Neural progenitor cell (in vitro differentiated cells): ENCODE measurements around the gene PRKCA. TPM values are rescaled to one million over a fixed set of nuclear protein-coding genes. Genes with fewer than 3 reads are reported as not detected.

ENCODE experiments used
- DNase-seq: peaks from one replicate; pipeline ENCODE4 v3.0.0-alpha.2; 2016; ENCODE audit warnings: low spot score
- H2AFZ ChIP-seq: fragments of 200-600 bp; sonication (generic); replicated peaks from 2 replicates; pipeline ENCODE4 v1.6.1; 2016; ENCODE audit warnings: antibody characterized with exemption
- H3F3A ChIP-seq: fragments of 200-600 bp; sonication (generic); 2 replicates; pipeline ENCODE4 v1.6.1; 2016; ENCODE audit warnings: antibody characterized with exemption, low read depth
- H3K27ac ChIP-seq: fragments of 200-600 bp; sonication (generic); 2 replicates; pipeline ENCODE4 v1.5.1; 2016; ENCODE audit warnings: mild to moderate bottlenecking
- H3K27me3 ChIP-seq: fragments of 200-600 bp; sonication (generic); 2 replicates; pipeline ENCODE4 v1.6.1; 2016; ENCODE audit warnings: mild to moderate bottlenecking, moderate library complexity
- H3K36me3 ChIP-seq: fragments of 200-600 bp; sonication (generic); 2 replicates; pipeline ENCODE4 v1.5.1; 2016
- H3K4me1 ChIP-seq: fragments of 200-600 bp; sonication (generic); 2 replicates; pipeline ENCODE4 v1.6.1; 2016; ENCODE audit warnings: mixed run types
- H3K4me2 ChIP-seq: fragments of 200-600 bp; sonication (generic); 2 replicates; pipeline ENCODE4 v1.6.1; 2016
- H3K4me3 ChIP-seq: fragments of 200-600 bp; sonication (generic); 2 replicates; pipeline ENCODE4 v1.5.1; 2016
- H3K79me2 ChIP-seq: fragments of 200-600 bp; sonication (generic); 2 replicates; pipeline ENCODE4 v1.6.1; 2016; ENCODE audit warnings: low read depth
- H3K9ac ChIP-seq: fragments of 200-600 bp; sonication (generic); 2 replicates; pipeline ENCODE4 v1.6.1; 2016
- H3K9me3 ChIP-seq: fragments of 200-600 bp; sonication (generic); 2 replicates; pipeline ENCODE4 v1.5.1; 2016; ENCODE audit warnings: low read depth
- H4K20me1 ChIP-seq: fragments of 200-600 bp; sonication (generic); 2 replicates; pipeline ENCODE4 v1.6.1; 2016; ENCODE audit warnings: low read depth
- H3K27ac Mint-ChIP-seq: 3 replicates; pipeline ENCODE4 v1.8.0; 2021; ENCODE audit warnings: mixed read lengths
- H3K27me3 Mint-ChIP-seq: 2 replicates; pipeline ENCODE4 v1.8.0; 2022; ENCODE audit warnings: low read depth, mild to moderate bottlenecking, inconsistent platforms, moderate library complexity, mixed read lengths; ENCODE audit not compliant: insufficient read depth
- H3K36me3 Mint-ChIP-seq: 3 replicates; pipeline ENCODE4 v1.8.0; 2021; ENCODE audit warnings: mixed read lengths
- H3K4me1 Mint-ChIP-seq: 3 replicates; pipeline ENCODE4 v1.8.0; 2021; ENCODE audit warnings: mixed read lengths
- H3K4me3 Mint-ChIP-seq: 3 replicates; pipeline ENCODE4 v1.8.0; 2021; ENCODE audit warnings: mild to moderate bottlenecking, moderate library complexity, mixed read lengths
- H3K9me3 Mint-ChIP-seq: 3 replicates; pipeline ENCODE4 v1.8.0; 2020; ENCODE audit warnings: mixed read lengths
- EZH2 ChIP-seq: fragments of 200-600 bp; sonication (generic); IDR thresholded peaks from 2 replicates; pipeline ENCODE4 v1.6.1; 2017; ENCODE audit warnings: antibody characterized with exemption, mild to moderate bottlenecking, moderate library complexity
- EZH2phosphoT487 ChIP-seq: fragments of 200-600 bp; sonication (generic); IDR thresholded peaks from 2 replicates; pipeline ENCODE4 v1.6.1; 2017; ENCODE audit warnings: antibody characterized with exemption
- total RNA-seq: library from RNA; depleted of rRNA; stranded (reverse); fragments of >200 nt; gene quantifications from 2 replicates; pipeline ENCODE4 v1.2.3, GENCODE V29; 2015; ENCODE audit warnings: low replicate concordance
- TF ChIP-seq, protein P1 (sequence below): fragments of 200-600 bp; sonication (generic); IDR thresholded peaks from 2 replicates; pipeline ENCODE4 v1.5.1; 2017; ENCODE audit warnings: antibody characterized with exemption, mild to moderate bottlenecking

The PRKCA gene
- total RNA-seq, 1 donor from 2014 or later = 2.1 TPM

DNA sequence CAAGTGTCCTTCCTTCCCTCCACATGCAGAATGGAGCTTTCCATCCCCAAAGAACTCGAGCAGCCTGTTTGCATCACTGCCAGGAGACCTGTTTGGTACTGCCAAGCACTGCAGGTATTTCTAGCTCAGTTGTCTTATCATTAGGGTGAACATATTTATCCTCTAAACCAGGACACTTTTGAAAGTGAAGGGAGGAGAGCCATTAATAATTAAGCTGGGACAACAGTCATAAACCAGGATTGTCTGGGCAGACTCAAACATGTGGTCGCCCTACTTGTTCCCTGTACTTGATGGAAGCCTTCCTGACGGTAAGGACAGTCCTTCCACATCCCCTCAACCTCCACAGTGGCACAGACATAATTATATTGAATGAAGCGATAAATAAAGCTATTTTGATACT, 67.4 kb downstream of the PRKCA start:
- Mint-ChIP-seq H3K36me3 (peaks cover 2% of the 10 kb centered on the region), H3K4me3 (no peak overlapping the region), H3K9me3 (no peaks in the 10 kb centered on the region), H3K27me3 (peaks cover 14% of the 10 kb centered on the region), H3K4me1 (peaks cover 37% of the 10 kb centered on the region), H3K27ac (no peak overlapping the region)
- Histone ChIP-seq H3K36me3 (no peaks in the 10 kb centered on the region), H3K4me2 (no peak overlapping the region), H3K27ac (no peak overlapping the region), H4K20me1 (peaks cover 25% of the 10 kb centered on the region), H3K79me2 (no peaks in the 10 kb centered on the region), H3K27me3 (peaks cover 60% of the 10 kb centered on the region), H3K4me1 (peaks cover 39% of the 10 kb centered on the region), H3K9ac (no peak overlapping the region), H3K9me3 (no peaks in the 10 kb centered on the region), H2AFZ (no peak overlapping the region), H3K4me3 (no peak overlapping the region), H3F3A (peaks cover 21% of the 10 kb centered on the region)
- TF ChIP-seq EZH2 = no peak
- TF ChIP-seq, protein P1, sequence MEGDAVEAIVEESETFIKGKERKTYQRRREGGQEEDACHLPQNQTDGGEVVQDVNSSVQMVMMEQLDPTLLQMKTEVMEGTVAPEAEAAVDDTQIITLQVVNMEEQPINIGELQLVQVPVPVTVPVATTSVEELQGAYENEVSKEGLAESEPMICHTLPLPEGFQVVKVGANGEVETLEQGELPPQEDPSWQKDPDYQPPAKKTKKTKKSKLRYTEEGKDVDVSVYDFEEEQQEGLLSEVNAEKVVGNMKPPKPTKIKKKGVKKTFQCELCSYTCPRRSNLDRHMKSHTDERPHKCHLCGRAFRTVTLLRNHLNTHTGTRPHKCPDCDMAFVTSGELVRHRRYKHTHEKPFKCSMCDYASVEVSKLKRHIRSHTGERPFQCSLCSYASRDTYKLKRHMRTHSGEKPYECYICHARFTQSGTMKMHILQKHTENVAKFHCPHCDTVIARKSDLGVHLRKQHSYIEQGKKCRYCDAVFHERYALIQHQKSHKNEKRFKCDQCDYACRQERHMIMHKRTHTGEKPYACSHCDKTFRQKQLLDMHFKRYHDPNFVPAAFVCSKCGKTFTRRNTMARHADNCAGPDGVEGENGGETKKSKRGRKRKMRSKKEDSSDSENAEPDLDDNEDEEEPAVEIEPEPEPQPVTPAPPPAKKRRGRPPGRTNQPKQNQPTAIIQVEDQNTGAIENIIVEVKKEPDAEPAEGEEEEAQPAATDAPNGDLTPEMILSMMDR = no peak
- no peak for TF ChIP-seq EZH2phosphoT487
- no peak for DNase-seq

DNA sequence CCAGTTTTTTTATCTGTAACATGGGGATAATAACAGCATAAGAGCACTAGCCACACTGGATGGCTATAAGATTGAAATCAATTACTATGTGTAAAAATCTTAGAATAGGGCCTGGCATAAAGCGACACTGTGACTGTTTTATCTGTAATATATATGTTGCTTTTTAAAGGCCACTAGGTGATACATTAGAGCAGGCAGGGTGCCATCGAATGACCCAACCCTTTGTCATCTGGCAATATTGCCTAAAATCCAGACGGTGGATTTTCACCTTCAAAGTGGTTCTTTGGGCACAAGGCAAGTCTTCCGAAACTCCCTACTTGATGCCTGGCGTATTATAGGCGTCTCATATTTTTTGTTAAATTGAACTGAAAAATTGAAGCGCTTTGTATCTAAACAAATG, 69.1 kb downstream of the PRKCA start:
- no peak for DNase-seq
- H3F3A ChIP-seq = peaks cover 15% of the 10 kb centered on the region
- peaks cover 9% of the 10 kb centered on the region for H4K20me1 ChIP-seq
- Mint-ChIP-seq H3K27ac (no peak overlapping the region), H3K4me1 (peaks cover 32% of the 10 kb centered on the region), H3K4me3 (no peak overlapping the region), H3K36me3 (peaks cover 2% of the 10 kb centered on the region), H3K9me3 (no peaks in the 10 kb centered on the region), H3K27me3 (peaks cover 25% of the 10 kb centered on the region)
- TF ChIP-seq, protein P1 = no peak
- TF ChIP-seq EZH2phosphoT487 (no peak), EZH2 (no peak)
- H3K27ac ChIP-seq = no peak overlapping the region
- H2AFZ ChIP-seq = no peak overlapping the region
- no peaks in the 10 kb centered on the region for H3K79me2 ChIP-seq
- H3K9ac ChIP-seq = no peak overlapping the region
- peaks cover 45% of the 10 kb centered on the region for H3K27me3 ChIP-seq
- no peak overlapping the region for H3K4me2 ChIP-seq
- H3K4me1 ChIP-seq = peaks cover 22% of the 10 kb centered on the region
- no peaks in the 10 kb centered on the region for H3K9me3 ChIP-seq
- H3K4me3 ChIP-seq = no peak overlapping the region
- H3K36me3 ChIP-seq = no peaks in the 10 kb centered on the region

DNA sequence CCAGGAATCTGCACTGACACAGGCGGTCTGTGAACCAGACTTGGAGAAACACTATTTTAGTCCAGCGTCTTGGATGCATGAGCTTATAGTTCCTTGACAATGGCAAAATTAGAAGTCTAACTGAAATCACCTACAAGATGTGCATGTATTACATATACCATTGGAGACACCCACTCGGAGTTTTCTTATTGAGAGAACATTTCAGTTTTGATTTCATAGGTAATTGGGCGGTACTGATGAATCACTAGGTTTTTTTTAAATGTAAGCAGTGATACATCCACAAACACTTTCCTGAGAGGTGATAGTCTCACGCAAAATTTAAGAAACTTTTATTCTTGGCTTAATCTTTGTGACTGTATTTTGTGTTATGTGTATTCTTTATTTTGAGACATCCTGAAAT, 69.8 kb downstream of the PRKCA start:
- DNase-seq = no peak
- no peak overlapping the region for H3K27ac ChIP-seq
- H3K36me3 Mint-ChIP-seq = peaks cover 2% of the 10 kb centered on the region

DNA sequence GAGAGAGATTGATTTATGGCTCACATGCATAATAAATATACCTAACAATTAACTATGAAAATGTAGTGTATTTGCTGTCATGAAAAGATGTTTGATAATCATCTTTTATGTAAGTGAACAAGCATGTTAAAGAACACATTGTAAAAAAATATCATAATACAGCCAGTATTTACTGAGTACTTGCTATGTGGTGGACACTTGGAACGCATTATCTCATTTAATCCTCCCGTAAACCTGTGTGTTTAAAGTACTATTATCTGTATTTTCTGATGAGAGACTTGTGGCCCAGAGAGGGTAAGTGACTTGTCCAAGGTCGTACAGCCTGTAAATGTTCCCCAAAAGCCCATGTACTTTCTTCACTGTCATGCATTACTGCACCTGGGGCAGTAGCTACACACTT, 70.7 kb downstream of the PRKCA start:
- Histone ChIP-seq H3K27me3 (peaks cover 30% of the 10 kb centered on the region), H3K9me3 (no peaks in the 10 kb centered on the region), H3K79me2 (no peaks in the 10 kb centered on the region), H3K9ac (no peak overlapping the region), H3K4me2 (no peak overlapping the region), H2AFZ (no peak overlapping the region), H4K20me1 (peaks cover 8% of the 10 kb centered on the region), H3K27ac (no peak overlapping the region), H3K36me3 (no peaks in the 10 kb centered on the region), H3K4me3 (no peak overlapping the region), H3K4me1 (peaks cover 17% of the 10 kb centered on the region), H3F3A (peaks cover 15% of the 10 kb centered on the region)
- H3K27me3 Mint-ChIP-seq = peaks cover 23% of the 10 kb centered on the region
- no peak for TF ChIP-seq EZH2phosphoT487
- TF ChIP-seq, protein P1 = no peak
- no peak for TF ChIP-seq EZH2
- H3K36me3 Mint-ChIP-seq = peaks cover 2% of the 10 kb centered on the region
- peaks cover 29% of the 10 kb centered on the region for H3K4me1 Mint-ChIP-seq
- DNase-seq = no peak
- H3K27ac Mint-ChIP-seq = no peak overlapping the region
- H3K4me3 Mint-ChIP-seq = no peak overlapping the region
- H3K9me3 Mint-ChIP-seq = no peaks in the 10 kb centered on the region

More for the DNA sequence above, 69.8 kb downstream of the PRKCA start:
- Histone ChIP-seq H3F3A (peaks cover 15% of the 10 kb centered on the region), H3K4me3 (no peak overlapping the region), H3K4me1 (peaks cover 17% of the 10 kb centered on the region), H4K20me1 (peaks cover 8% of the 10 kb centered on the region), H3K79me2 (no peaks in the 10 kb centered on the region), H3K9me3 (no peaks in the 10 kb centered on the region), H3K9ac (no peak overlapping the region), H3K36me3 (no peaks in the 10 kb centered on the region), H3K4me2 (no peak overlapping the region), H2AFZ (no peak overlapping the region), H3K27me3 (peaks cover 38% of the 10 kb centered on the region)
- Mint-ChIP-seq H3K4me1 (peaks cover 29% of the 10 kb centered on the region), H3K9me3 (no peaks in the 10 kb centered on the region), H3K27me3 (peaks cover 23% of the 10 kb centered on the region), H3K4me3 (no peak overlapping the region), H3K27ac (no peak overlapping the region)
- TF ChIP-seq EZH2phosphoT487 (no peak), EZH2 (no peak)
